Activated CD4-positive, alpha-beta memory T cell treated with anti-CD3 and anti-CD28 coated beads for 36 hours (primary cell): ENCODE data around the gene PMM2. TPM values are rescaled to one million over a fixed set of nuclear protein-coding genes. Genes with fewer than 3 reads are reported as not detected.
"Not testable (repeated sequence)": the region's sequence is repeated elsewhere in the genome, so short reads cannot be mapped to it uniquely, and the experiment has no call there.

Experiments
- CTCF ChIA-PET: fragments of 350-600 bp; sonication (Branson Sonifier 250); formaldehyde crosslinking; loops from one replicate; lab custom pipeline; 2021; ENCODE audit warnings: antibody characterized with exemption, inconsistent platforms; lab: Charles Lee
- POLR2A ChIA-PET: fragments of 350-600 bp; sonication (Branson Sonifier 250); formaldehyde crosslinking; loops from one replicate; lab custom pipeline; 2021; ENCODE audit warnings: antibody characterized with exemption; lab: Charles Lee
- DNase-seq: peaks from one replicate; pipeline ENCODE4 v3.0.0-alpha.2; 2020
- H3K27ac Mint-ChIP-seq: one replicate; pipeline ENCODE4 v1.8.0; 2021; ENCODE audit warnings: mixed read lengths
- H3K27me3 Mint-ChIP-seq: one replicate; pipeline ENCODE4 v1.8.0; 2021; ENCODE audit warnings: mixed read lengths
- H3K36me3 Mint-ChIP-seq: one replicate; pipeline ENCODE4 v1.8.0; 2021; ENCODE audit warnings: mixed read lengths
- H3K4me1 Mint-ChIP-seq: one replicate; pipeline ENCODE4 v1.8.0; 2021; ENCODE audit warnings: low read depth, mixed read lengths
- H3K4me3 Mint-ChIP-seq: one replicate; pipeline ENCODE4 v1.8.0; 2021; ENCODE audit warnings: mild to moderate bottlenecking, mixed read lengths
- H3K9me3 Mint-ChIP-seq: one replicate; pipeline ENCODE4 v1.8.0; 2021; ENCODE audit warnings: mixed read lengths
- intact Hi-C: fragments of 100-400 bp; cut with micrococcal nuclease; formaldehyde crosslinking; loops from one replicate; pipeline ENCODE4 v1.15.1; 2023
- total RNA-seq, 2 experiments: library from RNA; stranded (reverse); gene quantifications; one replicate each; pipeline ENCODE4 v1.2.3, GENCODE V29; 2021

The PMM2 gene
- total RNA-seq, 2 experiments from 2014 or later, result 34.0 to 36.0 TPM

- intact Hi-C loops, result no loop called here
- H3K27ac Mint-ChIP-seq, result no peak overlapping the region
- ChIA-PET POLR2A (no interaction called here), CTCF (interaction anchor here (1.2 to 1.5 kb wide), 2 partner anchors 16 to 180 kb away, joined by 4 read pairs; no protein-coding TSS in a partner anchor)
- H3K9me3 Mint-ChIP-seq, result no peaks in the 10 kb centered on the region
- no peak overlapping the region for H3K4me3 Mint-ChIP-seq
- DNase-seq, result no peak
- H3K27me3 Mint-ChIP-seq, result no peaks in the 10 kb centered on the region
- H3K4me1 Mint-ChIP-seq, result peaks cover 13% of the 10 kb centered on the region
- peaks cover 40% of the 10 kb centered on the region for H3K36me3 Mint-ChIP-seq
These were observed 31.0 kb downstream of the PMM2 start for GRCh38 chr16:8828541-8829165.

GRCh38 chr16:8831450-8831849, 33.8 kb downstream of the PMM2 start:
- H3K9me3 Mint-ChIP-seq, result no peaks in the 10 kb centered on the region
- POLR2A ChIA-PET, result no interaction called here
- DNase-seq, result no peak
- H3K27ac Mint-ChIP-seq, result no peak overlapping the region
- no peaks in the 10 kb centered on the region for H3K27me3 Mint-ChIP-seq
- peaks cover 40% of the 10 kb centered on the region for H3K36me3 Mint-ChIP-seq
- H3K4me1 Mint-ChIP-seq, result peaks cover 18% of the 10 kb centered on the region
- intact Hi-C loops, result no loop called here
- CTCF ChIA-PET, result no interaction called here
- H3K4me3 Mint-ChIP-seq, result no peak overlapping the region

- Mint-ChIP-seq H3K9me3 (no peaks in the 10 kb centered on the region), H3K36me3 (peaks cover 40% of the 10 kb centered on the region), H3K27ac (no peak overlapping the region), H3K27me3 (no peaks in the 10 kb centered on the region), H3K4me3 (no peak overlapping the region), H3K4me1 (peaks cover 18% of the 10 kb centered on the region)
- CTCF ChIA-PET, result no interaction called here
- intact Hi-C loops, result no loop called here
- DNase-seq, result no peak
- POLR2A ChIA-PET, result no interaction called here
These were observed 34.5 kb downstream of the PMM2 start for GRCh38 chr16:8831871-8832716.

- peaks cover 40% of the 10 kb centered on the region for H3K36me3 Mint-ChIP-seq
- H3K27ac Mint-ChIP-seq, result no peak overlapping the region
- H3K9me3 Mint-ChIP-seq, result no peaks in the 10 kb centered on the region
- intact Hi-C loops, result no loop called here
- H3K4me3 Mint-ChIP-seq, result no peak overlapping the region
- CTCF ChIA-PET, result no interaction called here
- no peak for DNase-seq
- POLR2A ChIA-PET, result no interaction called here
- peaks cover 18% of the 10 kb centered on the region for H3K4me1 Mint-ChIP-seq
- H3K27me3 Mint-ChIP-seq, result no peaks in the 10 kb centered on the region
These were observed 35.1 kb downstream of the PMM2 start for GRCh38 chr16:8832717-8833105.

- H3K36me3 Mint-ChIP-seq, H3K4me3 Mint-ChIP-seq, intact Hi-C loops, H3K27me3 Mint-ChIP-seq, H3K9me3 Mint-ChIP-seq, POLR2A ChIA-PET, H3K27ac Mint-ChIP-seq, CTCF ChIA-PET, DNase-seq: not testable (repeated sequence)
- H3K4me1 Mint-ChIP-seq, result peaks cover 18% of the 10 kb centered on the region
These were observed 39.2 kb downstream of the PMM2 start for GRCh38 chr16:8836797-8837196.

- H3K9me3 Mint-ChIP-seq, H3K36me3 Mint-ChIP-seq, H3K27ac Mint-ChIP-seq, POLR2A ChIA-PET, DNase-seq, H3K27me3 Mint-ChIP-seq, CTCF ChIA-PET, intact Hi-C loops, H3K4me3 Mint-ChIP-seq: not testable (repeated sequence)
- H3K4me1 Mint-ChIP-seq, result peaks cover 15% of the 10 kb centered on the region
These were observed 40.0 kb downstream of the PMM2 start for GRCh38 chr16:8837594-8837993.

- H3K4me1 Mint-ChIP-seq, H3K27ac Mint-ChIP-seq, H3K27me3 Mint-ChIP-seq, H3K9me3 Mint-ChIP-seq, H3K36me3 Mint-ChIP-seq, DNase-seq, CTCF ChIA-PET, H3K4me3 Mint-ChIP-seq, POLR2A ChIA-PET, intact Hi-C loops: not testable (repeated sequence)
These were observed 44.4 kb downstream of the PMM2 start for GRCh38 chr16:8842016-8842415.

GRCh38 chr16:8843296-8843695, 45.7 kb downstream of the PMM2 start:
- H3K9me3 Mint-ChIP-seq, intact Hi-C loops, CTCF ChIA-PET, H3K36me3 Mint-ChIP-seq, H3K27ac Mint-ChIP-seq, H3K4me1 Mint-ChIP-seq, DNase-seq, H3K27me3 Mint-ChIP-seq, POLR2A ChIA-PET, H3K4me3 Mint-ChIP-seq: not testable (repeated sequence)

- CTCF ChIA-PET, result no interaction called here
- Mint-ChIP-seq H3K27me3 (no peaks in the 10 kb centered on the region), H3K27ac (peak overlapping the region; percentile 49), H3K4me3 (no peak overlapping the region), H3K4me1 (peaks cover 20% of the 10 kb centered on the region), H3K9me3 (no peaks in the 10 kb centered on the region), H3K36me3 (peaks cover 20% of the 10 kb centered on the region)
- POLR2A ChIA-PET, result interaction anchor here (1.0 kb wide), 1 partner anchor 39 kb away, joined by 3 read pairs; no protein-coding TSS in a partner anchor
- intact Hi-C loops, result no loop called here
- no peak for DNase-seq
These were observed 48.2 kb downstream of the PMM2 start for GRCh38 chr16:8845699-8846298.

GRCh38 chr16:8846401-8846932, 48.8 kb downstream of the PMM2 start:
- no peak overlapping the region for H3K4me3 Mint-ChIP-seq
- no peaks in the 10 kb centered on the region for H3K27me3 Mint-ChIP-seq
- intact Hi-C loops, result no loop called here
- no peak for DNase-seq
- ChIA-PET POLR2A (no interaction called here), CTCF (no interaction called here)
- H3K4me1 Mint-ChIP-seq, result peaks cover 26% of the 10 kb centered on the region
- peaks cover 23% of the 10 kb centered on the region for H3K36me3 Mint-ChIP-seq
- H3K9me3 Mint-ChIP-seq, result no peaks in the 10 kb centered on the region
- peak overlapping the region; percentile 49 for H3K27ac Mint-ChIP-seq

GRCh38 chr16:8847145-8847544, 49.5 kb downstream of the PMM2 start:
- H3K9me3 Mint-ChIP-seq, result no peaks in the 10 kb centered on the region
- H3K27me3 Mint-ChIP-seq, result no peaks in the 10 kb centered on the region
- POLR2A ChIA-PET, result no interaction called here
- CTCF ChIA-PET, result no interaction called here
- no peak for DNase-seq
- intact Hi-C loops, result no loop called here
- H3K36me3 Mint-ChIP-seq, result peaks cover 26% of the 10 kb centered on the region
- H3K4me3 Mint-ChIP-seq, result no peak overlapping the region
- peaks cover 28% of the 10 kb centered on the region for H3K4me1 Mint-ChIP-seq
- no peak overlapping the region for H3K27ac Mint-ChIP-seq

- Mint-ChIP-seq H3K4me3 (no peak overlapping the region), H3K27me3 (no peaks in the 10 kb centered on the region), H3K27ac (no peak overlapping the region), H3K9me3 (no peaks in the 10 kb centered on the region), H3K36me3 (peaks cover 27% of the 10 kb centered on the region), H3K4me1 (peaks cover 25% of the 10 kb centered on the region)
- DNase-seq, result no peak
- ChIA-PET POLR2A (no interaction called here), CTCF (no interaction called here)
- intact Hi-C loops, result no loop called here
These were observed 50.0 kb downstream of the PMM2 start for GRCh38 chr16:8847623-8848022.
